ENCODE data around the gene ZSWIM2.
A peak's percentile ranks its signal among the peaks of the same experiment; 100 is the strongest.
"Not testable (repeated sequence)": the region's sequence is repeated elsewhere in the genome, so short reads cannot be mapped to it uniquely, and the experiment has no call there.

Gene ZSWIM2

GRCh38 chr2:186848873-186849578 is at the start of gene ZSWIM2:
Gene ZSWIM2, minus strand, starts transcription at chr2:186849170. Its CDS starts 40 bp downstream, at chr2:186849130.
- DNase-seq (ENCODE audit: low read depth in 2 of 2) = peak in 1 of 2 donors; percentile 0

- not testable (repeated sequence) for DNase-seq (ENCODE audit: low read depth in 2 of 2)
These were observed 47.2 kb upstream of the ZSWIM2 start for GRCh38 chr2:186896220-186896619.

- no peak for DNase-seq (ENCODE audit: low read depth in 2 of 2)
These were observed 46.5 kb upstream of the ZSWIM2 start for GRCh38 chr2:186895451-186895850.

- no peak for DNase-seq (ENCODE audit: low read depth in 2 of 2)
These were observed 45.5 kb upstream of the ZSWIM2 start for GRCh38 chr2:186894478-186894877.

- no peak for DNase-seq (ENCODE audit: low read depth in 2 of 2)
These were observed 43.9 kb upstream of the ZSWIM2 start for GRCh38 chr2:186892821-186893220.

- DNase-seq (ENCODE audit: low read depth in 2 of 2) = no peak
These were observed 42.2 kb upstream of the ZSWIM2 start for GRCh38 chr2:186891185-186891621.

GRCh38 chr2:186889101-186889879 is 40.3 kb upstream of the ZSWIM2 start:
- DNase-seq (ENCODE audit: low read depth in 2 of 2) = no peak

- DNase-seq (ENCODE audit: low read depth in 2 of 2) = no peak
These were observed 38.4 kb upstream of the ZSWIM2 start for GRCh38 chr2:186887107-186888090.

- no peak for DNase-seq (ENCODE audit: low read depth in 2 of 2)
These were observed 35.6 kb upstream of the ZSWIM2 start for GRCh38 chr2:186884587-186884986.

GRCh38 chr2:186883666-186884065 is 34.7 kb upstream of the ZSWIM2 start:
- no peak for DNase-seq (ENCODE audit: low read depth in 2 of 2)

- no peak for DNase-seq (ENCODE audit: low read depth in 2 of 2)
These were observed 33.6 kb upstream of the ZSWIM2 start for GRCh38 chr2:186882511-186883071.

GRCh38 chr2:186881660-186882059 is 32.7 kb upstream of the ZSWIM2 start:
- no peak for DNase-seq (ENCODE audit: low read depth in 2 of 2)

GRCh38 chr2:186879312-186879711 is 30.3 kb upstream of the ZSWIM2 start:
- DNase-seq (ENCODE audit: low read depth in 2 of 2) = no peak

- DNase-seq (ENCODE audit: low read depth in 2 of 2) = no peak
These were observed 25.7 kb upstream of the ZSWIM2 start for GRCh38 chr2:186874713-186875112.

- no peak for DNase-seq (ENCODE audit: low read depth in 2 of 2)
These were observed 22.9 kb upstream of the ZSWIM2 start for GRCh38 chr2:186871881-186872280.

GRCh38 chr2:186868344-186868743 is 19.4 kb upstream of the ZSWIM2 start:
- no peak for DNase-seq (ENCODE audit: low read depth in 2 of 2)

- no peak for DNase-seq (ENCODE audit: low read depth in 2 of 2)
These were observed 14.1 kb upstream of the ZSWIM2 start for GRCh38 chr2:186862869-186863709.

- DNase-seq (ENCODE audit: low read depth in 2 of 2) = no peak
These were observed 6.2 kb upstream of the ZSWIM2 start for GRCh38 chr2:186855216-186855615.

GRCh38 chr2:186853951-186854350 is 5.0 kb upstream of the ZSWIM2 start:
- no peak for DNase-seq (ENCODE audit: low read depth in 2 of 2)

GRCh38 chr2:186852508-186852907 is 3.5 kb upstream of the ZSWIM2 start:
- DNase-seq (ENCODE audit: low read depth in 2 of 2) = no peak

- no peak for DNase-seq (ENCODE audit: low read depth in 2 of 2)
These were observed 6.6 kb downstream of the ZSWIM2 start for GRCh38 chr2:186842373-186842772.

Measured in stimulated activated CD8-positive, alpha-beta memory T cell treated with anti-CD3 and anti-CD28 coated beads, Interleukin-7, amount 100 ng/mL, for 4 hours (primary cell).